ENCODE measurements around the gene AJAP1.

Gene AJAP1

GRCh38 chr1:4684136-4684535 is 29.7 kb downstream of the AJAP1 start:
- Histone ChIP-seq H3K36me3 (no peaks in the 10 kb centered on the region), H3K4me1 (no peaks in the 10 kb centered on the region), H3K27me3 (no peaks in the 10 kb centered on the region), H3K4me3 (ENCODE audit: low read depth, low read length) (no peak overlapping the region), H3K9me3 (no peaks in the 10 kb centered on the region)
- TF ChIP-seq, protein P1, sequence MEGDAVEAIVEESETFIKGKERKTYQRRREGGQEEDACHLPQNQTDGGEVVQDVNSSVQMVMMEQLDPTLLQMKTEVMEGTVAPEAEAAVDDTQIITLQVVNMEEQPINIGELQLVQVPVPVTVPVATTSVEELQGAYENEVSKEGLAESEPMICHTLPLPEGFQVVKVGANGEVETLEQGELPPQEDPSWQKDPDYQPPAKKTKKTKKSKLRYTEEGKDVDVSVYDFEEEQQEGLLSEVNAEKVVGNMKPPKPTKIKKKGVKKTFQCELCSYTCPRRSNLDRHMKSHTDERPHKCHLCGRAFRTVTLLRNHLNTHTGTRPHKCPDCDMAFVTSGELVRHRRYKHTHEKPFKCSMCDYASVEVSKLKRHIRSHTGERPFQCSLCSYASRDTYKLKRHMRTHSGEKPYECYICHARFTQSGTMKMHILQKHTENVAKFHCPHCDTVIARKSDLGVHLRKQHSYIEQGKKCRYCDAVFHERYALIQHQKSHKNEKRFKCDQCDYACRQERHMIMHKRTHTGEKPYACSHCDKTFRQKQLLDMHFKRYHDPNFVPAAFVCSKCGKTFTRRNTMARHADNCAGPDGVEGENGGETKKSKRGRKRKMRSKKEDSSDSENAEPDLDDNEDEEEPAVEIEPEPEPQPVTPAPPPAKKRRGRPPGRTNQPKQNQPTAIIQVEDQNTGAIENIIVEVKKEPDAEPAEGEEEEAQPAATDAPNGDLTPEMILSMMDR (IDR thresholded peaks at IDR 0.05; ENCODE audit: low read depth, low read length), result no peak
- no peak for DNase-seq

- TF ChIP-seq, protein P1 (IDR thresholded peaks at IDR 0.05; ENCODE audit: low read depth, low read length), result no peak
- Histone ChIP-seq H3K4me3 (ENCODE audit: low read depth, low read length) (no peak overlapping the region), H3K27me3 (no peaks in the 10 kb centered on the region), H3K9me3 (no peaks in the 10 kb centered on the region), H3K36me3 (no peaks in the 10 kb centered on the region), H3K4me1 (no peaks in the 10 kb centered on the region)
- DNase-seq, result no peak
These were observed 30.6 kb downstream of the AJAP1 start for GRCh38 chr1:4684864-4685522.

GRCh38 chr1:4685523-4685865 is 31.1 kb downstream of the AJAP1 start:
- no peak for DNase-seq
- Histone ChIP-seq H3K4me1 (no peaks in the 10 kb centered on the region), H3K36me3 (no peaks in the 10 kb centered on the region), H3K9me3 (no peaks in the 10 kb centered on the region), H3K27me3 (no peaks in the 10 kb centered on the region), H3K4me3 (ENCODE audit: low read depth, low read length) (no peak overlapping the region)
- TF ChIP-seq, protein P1 (IDR thresholded peaks at IDR 0.05; ENCODE audit: low read depth, low read length), result no peak

- H3K4me1 ChIP-seq, result no peaks in the 10 kb centered on the region
- DNase-seq, result no peak
- TF ChIP-seq, protein P1 (IDR thresholded peaks at IDR 0.05; ENCODE audit: low read depth, low read length), result no peak
- H3K9me3 ChIP-seq, result no peaks in the 10 kb centered on the region
- H3K4me3 ChIP-seq (ENCODE audit: low read depth, low read length), result no peak overlapping the region
- H3K27me3 ChIP-seq, result no peaks in the 10 kb centered on the region
- H3K36me3 ChIP-seq, result no peaks in the 10 kb centered on the region
These were observed 33.5 kb downstream of the AJAP1 start for GRCh38 chr1:4687943-4688342.

GRCh38 chr1:4689271-4689935 is 35.0 kb downstream of the AJAP1 start:
- Histone ChIP-seq H3K9me3 (no peaks in the 10 kb centered on the region), H3K27me3 (no peaks in the 10 kb centered on the region), H3K4me1 (no peaks in the 10 kb centered on the region), H3K4me3 (ENCODE audit: low read depth, low read length) (no peak overlapping the region), H3K36me3 (no peaks in the 10 kb centered on the region)
- DNase-seq, result no peak
- TF ChIP-seq, protein P1 (IDR thresholded peaks at IDR 0.05; ENCODE audit: low read depth, low read length), result no peak

DNA sequence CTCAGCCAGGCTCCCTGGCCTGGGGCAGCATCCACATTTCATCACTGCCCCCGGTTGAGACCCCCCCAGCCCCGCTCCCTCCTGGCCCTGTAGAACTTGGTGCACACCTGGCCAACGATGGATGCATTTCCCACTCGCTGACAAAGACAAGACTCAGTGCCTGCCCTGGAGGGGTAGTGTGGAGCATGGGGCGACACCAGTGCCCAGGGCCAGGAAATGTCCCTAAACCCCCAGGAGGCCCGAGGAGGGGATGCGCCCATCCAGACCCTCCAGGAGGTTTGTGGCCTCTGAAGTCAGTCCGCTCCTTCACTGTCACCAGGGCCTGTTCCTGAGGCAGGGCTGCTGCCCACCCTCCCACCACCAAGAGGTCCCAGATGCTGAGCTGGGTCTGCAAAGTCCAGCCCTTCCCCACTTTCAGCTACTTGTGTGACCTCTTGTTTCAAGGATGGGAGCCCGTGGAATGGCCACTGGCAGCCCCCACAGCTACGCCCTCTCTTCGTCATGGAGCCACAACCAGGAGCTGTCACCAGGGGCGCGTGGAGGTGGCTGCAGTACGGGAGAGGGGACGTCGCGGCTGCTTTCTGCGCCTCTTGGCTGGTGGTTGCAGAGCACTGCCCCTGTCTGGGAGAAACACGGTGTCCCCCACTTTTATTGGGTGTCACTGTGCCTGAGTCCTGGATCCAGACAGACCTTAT is 35.7 kb downstream of the AJAP1 start:
- Histone ChIP-seq H3K4me1 (no peaks in the 10 kb centered on the region), H3K9me3 (no peaks in the 10 kb centered on the region), H3K4me3 (ENCODE audit: low read depth, low read length) (no peak overlapping the region), H3K27me3 (no peaks in the 10 kb centered on the region), H3K36me3 (no peaks in the 10 kb centered on the region)
- DNase-seq, result no peak
- TF ChIP-seq, protein P1 (IDR thresholded peaks at IDR 0.05; ENCODE audit: low read depth, low read length), result no peak
